Activated T-helper 1 cell treated with Interleukin-2 at 50 U/mL for 16 hours (primary cell): ENCODE data around the gene TAF11L11.
"Not testable (repeated sequence)": the region's sequence is repeated elsewhere in the genome, so short reads cannot be mapped to it uniquely, and the experiment has no call there.

Experiments used
- DNase-seq: peaks from one replicate; pipeline ENCODE4 v3.0.0-alpha.2; 2020; ENCODE audit warnings: low read depth

The TAF11L11 gene

DNA sequence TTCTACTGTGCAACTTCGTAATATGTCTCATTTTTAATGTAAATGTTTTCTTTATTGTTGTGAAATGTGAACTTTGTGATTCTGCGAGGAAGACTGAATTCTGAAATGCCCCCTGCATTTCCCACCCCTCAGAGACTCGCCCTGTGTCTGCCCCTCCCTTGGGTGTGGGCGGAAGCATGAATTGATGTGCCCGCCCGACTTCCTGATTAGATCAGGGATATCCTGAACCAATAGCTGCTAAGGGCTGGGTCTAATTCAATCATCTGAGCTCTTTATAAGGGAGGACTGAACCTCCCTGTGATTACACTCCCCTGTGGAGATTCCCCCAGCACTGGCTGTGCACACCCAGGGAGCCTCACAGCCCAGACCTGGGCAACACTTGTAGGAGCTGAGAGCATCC is at the start of gene TAF11L11:
TAF11L11 (plus strand) TSS at position 304 of the 400 bp plus-strand sequence.
- DNase-seq: not testable (repeated sequence)

- not testable (repeated sequence) for DNase-seq
Measured at GRCh38 chr5:17585658-17586057, 18.3 kb upstream of the TAF11L11 start, which contains the start of gene TAF11L7. TSS of gene TAF11L7 (minus strand) at chr5:17585758.

DNA sequence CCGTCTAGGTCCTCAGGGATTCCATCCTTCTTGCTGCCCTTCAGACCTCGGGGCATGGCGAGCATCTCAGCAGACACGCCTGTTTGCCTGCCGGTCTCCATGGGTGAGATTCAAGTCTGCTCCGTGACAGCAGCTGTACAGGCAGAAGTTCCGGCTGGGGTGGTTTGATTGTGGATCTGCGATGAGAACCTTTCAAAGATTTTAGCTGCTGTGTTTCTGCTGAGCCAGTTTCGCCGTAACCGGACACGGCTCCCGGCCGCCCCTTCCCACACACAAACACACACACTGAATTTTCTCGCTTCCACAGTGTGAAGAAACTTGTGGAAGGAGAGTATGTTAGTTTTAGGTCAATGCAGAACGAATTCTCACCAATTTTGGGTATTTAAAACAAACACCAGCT is 13.1 kb upstream of the TAF11L11 start, which contains the start of gene TAF11L8:
TAF11L8 (minus strand) TSS at position 101 of the 400 bp plus-strand sequence.
- DNase-seq: not testable (repeated sequence)

DNA sequence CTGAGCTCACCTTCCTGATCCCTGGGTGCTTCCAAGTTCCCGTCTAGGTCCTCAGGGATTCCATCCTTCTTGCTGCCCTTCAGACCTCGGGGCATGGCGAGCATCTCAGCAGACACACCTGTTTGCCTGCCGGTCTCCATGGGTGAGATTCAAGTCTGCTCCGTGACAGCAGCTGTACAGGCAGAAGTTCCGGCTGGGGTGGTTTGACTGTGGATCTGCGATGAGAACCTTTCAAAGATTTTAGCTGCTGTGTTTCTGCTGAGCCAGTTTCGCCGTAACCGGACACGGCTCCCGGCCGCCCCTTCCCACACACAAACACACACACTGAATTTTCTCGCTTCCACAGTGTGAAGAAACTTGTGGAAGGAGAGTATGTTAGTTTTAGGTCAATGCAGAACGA is 9.7 kb upstream of the TAF11L11 start, which contains the start of gene TAF11L9:
TAF11L9 (minus strand) TSS at position 140 of the 400 bp plus-strand sequence.
- DNase-seq: not testable (repeated sequence)

- DNase-seq: not testable (repeated sequence)
Measured at GRCh38 chr5:17597728-17598127, 6.3 kb upstream of the TAF11L11 start, which contains the start of gene TAF11L10. TSS of gene TAF11L10 (minus strand) at chr5:17597828.

DNA sequence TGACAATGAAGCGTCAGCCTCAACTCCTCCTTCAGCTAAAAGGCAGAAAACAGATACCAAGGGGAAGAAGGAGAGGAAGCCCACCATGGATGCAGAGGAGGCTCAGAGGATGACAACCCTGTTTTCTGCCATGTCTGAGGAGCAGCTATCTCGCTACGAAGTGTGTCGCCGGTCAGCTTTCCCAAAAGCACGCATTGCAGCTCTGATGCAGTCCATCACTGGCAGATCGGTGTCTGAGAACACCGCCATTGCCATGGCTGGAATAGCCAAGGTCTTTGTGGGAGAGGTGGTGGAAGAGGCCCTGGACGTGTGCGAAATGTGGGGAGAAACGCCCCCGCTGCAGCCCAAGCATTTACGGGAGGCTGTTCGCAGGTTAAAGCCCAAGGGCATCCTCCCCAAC is 968 bp downstream of the TAF11L11 start:
- no peak for DNase-seq

- not testable (repeated sequence) for DNase-seq
Measured at GRCh38 chr5:17607461-17607860, 3.5 kb downstream of the TAF11L11 start.

- not testable (repeated sequence) for DNase-seq
Measured at GRCh38 chr5:17610092-17610491, 6.1 kb downstream of the TAF11L11 start, which contains the start of gene TAF11L12. TSS of gene TAF11L12 (plus strand) at chr5:17610392.

DNA sequence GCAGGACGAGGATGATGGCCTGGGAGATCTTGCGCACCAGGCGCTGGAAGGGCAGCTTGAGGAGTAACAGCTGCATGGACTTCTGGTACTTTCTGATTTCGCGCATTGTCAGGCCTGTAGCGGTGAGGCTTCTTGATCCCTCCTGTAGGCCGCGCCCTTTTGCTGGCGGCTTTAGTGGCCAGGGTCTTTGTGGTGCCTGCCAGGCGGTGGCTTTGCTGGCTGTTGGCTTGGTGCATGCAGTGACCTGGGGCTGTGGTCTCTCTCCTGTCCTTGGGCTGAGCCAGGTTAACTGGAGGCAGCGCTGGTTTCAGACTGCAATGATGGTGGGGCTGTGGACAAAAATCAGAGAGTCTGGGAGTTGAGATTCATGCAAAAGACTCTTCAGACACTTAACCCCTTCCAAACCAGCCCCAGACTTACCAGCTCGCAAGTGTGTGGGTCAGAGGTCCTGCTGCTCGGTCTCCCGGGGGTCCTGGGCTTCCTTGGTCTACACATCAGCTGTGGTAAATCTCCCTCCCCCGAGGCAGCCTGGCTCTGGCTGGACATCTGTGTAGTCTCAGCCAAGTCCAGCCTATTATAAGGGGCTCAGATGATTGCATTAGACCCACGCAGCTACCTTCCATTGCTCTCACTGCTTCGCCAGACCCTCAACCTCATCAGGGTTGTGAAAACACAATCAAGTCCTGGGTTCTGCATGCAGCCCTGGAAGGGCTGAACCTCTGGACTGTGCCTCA is 11.1 kb downstream of the TAF11L11 start:
- no peak for DNase-seq

GRCh38 chr5:17619354-17619753 is 15.4 kb downstream of the TAF11L11 start:
- DNase-seq: no peak

GRCh38 chr5:17620627-17621026 is 16.6 kb downstream of the TAF11L11 start:
- no peak for DNase-seq

DNA sequence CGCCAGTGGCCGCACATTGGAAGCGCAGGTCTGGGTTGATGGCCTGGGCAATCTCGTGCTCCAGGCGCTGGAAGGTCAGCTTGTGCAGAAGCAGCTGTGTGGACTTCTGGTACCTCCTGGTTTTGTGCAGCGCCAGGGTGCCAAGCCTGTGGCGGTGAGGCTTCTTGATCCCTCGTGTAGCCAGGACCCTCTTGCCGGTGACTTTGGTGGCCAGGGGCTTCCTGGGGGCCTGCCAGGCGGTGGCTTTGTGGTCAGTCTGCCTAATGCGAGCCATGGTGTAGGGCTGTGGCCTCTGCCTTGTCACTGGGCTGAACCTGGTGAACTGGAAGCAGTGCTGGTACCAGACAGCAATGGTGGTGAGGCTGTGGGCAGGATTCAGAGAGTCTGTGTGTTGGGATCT is 21.7 kb downstream of the TAF11L11 start:
- DNase-seq: no peak

DNA sequence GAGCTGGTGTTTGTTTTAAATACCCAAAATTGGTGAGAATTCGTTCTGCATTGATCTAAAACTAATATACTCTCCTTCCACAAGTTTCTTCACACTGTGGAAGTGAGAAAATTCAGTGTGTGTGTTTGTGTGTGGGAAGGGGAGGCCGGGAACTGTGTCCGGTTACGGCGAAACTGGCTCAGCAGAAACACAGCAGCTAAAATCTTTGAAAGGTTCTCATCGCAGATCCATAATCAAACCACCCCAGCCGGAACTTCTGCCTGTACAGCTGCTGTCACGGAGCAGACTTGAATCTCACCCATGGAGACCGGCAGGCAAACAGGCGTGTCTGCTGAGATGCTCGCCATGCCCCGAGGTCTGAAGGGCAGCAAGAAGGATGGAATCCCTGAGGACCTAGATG is 27.8 kb downstream of the TAF11L11 start, which contains the start of gene TAF11L13:
TAF11L13 (plus strand) TSS at position 301 of the 400 bp plus-strand sequence.
- DNase-seq: not testable (repeated sequence)

- no peak for DNase-seq
Measured at GRCh38 chr5:17634160-17634559, 30.2 kb downstream of the TAF11L11 start, which contains the start of gene TAF11L14. TSS of gene TAF11L14 (plus strand) at chr5:17634460.

GRCh38 chr5:17649232-17649631 is 45.2 kb downstream of the TAF11L11 start:
- not testable (repeated sequence) for DNase-seq

- not testable (repeated sequence) for DNase-seq
Measured at GRCh38 chr5:17655201-17655759, 51.3 kb downstream of the TAF11L11 start.
